ENCODE results near the gene ZER1.

ZER1 gene

DNA sequence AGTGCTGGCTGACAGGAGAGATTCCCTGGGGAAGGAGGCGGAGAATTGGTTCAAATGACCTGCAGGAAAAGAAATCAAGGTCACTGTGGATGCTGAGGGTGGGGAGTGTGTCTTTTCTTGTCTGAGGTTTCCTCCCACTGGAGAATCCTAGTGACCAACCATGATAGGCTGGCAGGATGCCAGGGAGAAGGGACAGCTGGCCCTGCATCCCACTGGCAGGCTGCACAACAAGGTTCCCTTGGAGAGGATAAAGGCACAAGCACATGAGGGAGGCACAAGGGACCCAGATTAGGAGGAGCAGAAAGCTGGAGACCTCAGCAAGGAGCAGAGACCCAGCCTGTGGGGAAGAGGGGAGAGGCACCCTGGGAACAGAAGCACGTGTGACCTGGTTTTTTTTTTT lies 36.4 kb downstream of the ZER1 start:
- no peak for DNase-seq (ENCODE audit: low read depth, low spot score)

- DNase-seq (ENCODE audit: low read depth, low spot score), result peak; percentile 96
These were observed 38.5 kb downstream of the ZER1 start for GRCh38 chr9:128733256-128733655.

- no peak for DNase-seq (ENCODE audit: low read depth, low spot score)
These were observed 39.2 kb downstream of the ZER1 start for GRCh38 chr9:128732576-128732975.

GRCh38 chr9:128731691-128732090 lies 40.0 kb downstream of the ZER1 start:
- no peak for DNase-seq (ENCODE audit: low read depth, low spot score)

GRCh38 chr9:128731093-128731492 lies 40.6 kb downstream of the ZER1 start:
- no peak for DNase-seq (ENCODE audit: low read depth, low spot score)

DNA sequence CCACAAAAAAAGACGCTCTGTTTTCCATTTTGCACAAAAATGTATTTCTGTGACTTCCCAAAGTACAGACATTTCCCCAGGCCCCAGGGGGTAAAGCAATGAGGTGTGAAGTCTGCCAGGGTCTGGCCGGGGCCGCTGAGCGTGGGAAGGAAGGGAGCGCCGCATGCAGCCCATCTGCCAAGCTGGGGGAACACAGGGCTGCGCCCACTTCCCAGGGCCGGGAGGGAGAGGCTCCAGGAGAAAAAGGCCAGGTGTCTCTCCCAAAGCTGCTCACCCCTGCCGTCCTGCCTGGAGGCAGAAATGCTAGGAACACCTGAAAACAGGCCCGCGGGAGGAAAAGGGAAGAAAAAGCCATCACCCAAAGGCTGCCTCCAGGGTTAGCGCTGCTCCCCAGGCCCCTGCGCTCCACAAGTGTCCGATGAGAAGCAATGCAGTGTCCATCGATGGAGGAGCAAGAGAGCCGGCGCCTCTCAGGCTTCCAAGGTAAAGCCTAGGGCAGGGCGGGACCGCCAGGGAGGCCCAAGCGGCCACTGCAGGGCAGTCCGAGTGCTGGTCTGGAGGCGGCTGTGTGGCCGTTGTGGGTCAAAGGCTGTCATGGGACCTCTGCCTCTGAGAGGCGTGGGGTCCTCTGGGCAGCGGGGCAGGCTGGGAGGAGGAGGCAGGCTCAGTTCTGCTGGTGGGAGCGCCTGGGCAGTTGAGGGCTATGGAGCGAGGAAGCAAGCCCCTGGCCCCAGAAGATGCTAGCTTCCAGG lies 41.8 kb downstream of the ZER1 start:
- DNase-seq (ENCODE audit: low read depth, low spot score), result no peak

- no peak for DNase-seq (ENCODE audit: low read depth, low spot score)
These were observed 42.4 kb downstream of the ZER1 start for GRCh38 chr9:128729302-128729701.

DNA sequence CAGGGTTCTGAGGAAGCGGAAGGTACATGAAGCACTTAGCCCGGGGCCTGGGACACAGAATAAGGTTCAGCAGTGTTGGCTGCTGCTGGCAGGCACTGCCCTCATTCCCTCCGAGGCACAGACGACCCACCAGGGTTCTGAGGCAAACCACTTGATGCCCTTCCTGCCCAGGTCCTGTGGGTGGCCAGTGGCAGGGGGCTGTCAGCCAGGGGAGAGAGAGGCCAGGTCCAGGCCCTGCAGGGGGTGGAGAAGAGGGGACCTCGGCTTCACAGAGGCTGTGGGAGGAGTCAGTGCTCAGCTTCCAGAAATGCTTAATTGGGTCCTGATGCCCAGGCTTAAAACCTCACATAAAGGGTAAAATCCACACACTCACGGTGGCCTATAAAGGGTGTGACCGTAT lies 43.4 kb downstream of the ZER1 start:
- no peak for DNase-seq (ENCODE audit: low read depth, low spot score)

DNA sequence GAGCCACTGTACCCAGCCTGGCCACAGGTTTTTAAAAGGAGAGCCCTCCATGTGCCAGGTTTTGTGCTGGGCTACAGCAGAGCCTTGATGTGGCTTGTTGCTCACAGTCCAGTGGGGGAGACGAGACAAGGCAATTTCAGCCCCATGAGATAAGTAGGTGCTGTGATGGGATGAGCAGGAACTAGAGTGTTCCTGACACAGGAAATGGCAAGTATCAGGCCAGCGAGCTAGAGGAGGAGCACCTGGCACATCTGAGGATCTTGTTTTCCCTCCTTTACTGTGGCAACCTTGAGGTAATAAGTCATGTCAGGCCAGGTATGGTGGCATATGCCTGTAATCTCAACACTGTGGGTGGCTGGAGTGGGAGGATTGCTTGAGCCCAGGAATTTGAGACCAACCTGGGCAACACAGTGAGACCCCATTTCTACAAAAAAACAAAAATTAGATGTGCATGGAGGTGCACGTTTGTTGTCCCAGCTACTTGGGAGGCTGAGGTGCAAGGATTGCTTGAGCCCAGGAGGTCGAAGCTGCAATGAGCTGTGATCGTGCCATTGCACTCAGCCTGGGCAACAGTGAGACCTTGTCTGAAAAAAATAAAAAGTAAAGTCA lies 44.0 kb downstream of the ZER1 start:
- DNase-seq (ENCODE audit: low read depth, low spot score), result no peak

DNA sequence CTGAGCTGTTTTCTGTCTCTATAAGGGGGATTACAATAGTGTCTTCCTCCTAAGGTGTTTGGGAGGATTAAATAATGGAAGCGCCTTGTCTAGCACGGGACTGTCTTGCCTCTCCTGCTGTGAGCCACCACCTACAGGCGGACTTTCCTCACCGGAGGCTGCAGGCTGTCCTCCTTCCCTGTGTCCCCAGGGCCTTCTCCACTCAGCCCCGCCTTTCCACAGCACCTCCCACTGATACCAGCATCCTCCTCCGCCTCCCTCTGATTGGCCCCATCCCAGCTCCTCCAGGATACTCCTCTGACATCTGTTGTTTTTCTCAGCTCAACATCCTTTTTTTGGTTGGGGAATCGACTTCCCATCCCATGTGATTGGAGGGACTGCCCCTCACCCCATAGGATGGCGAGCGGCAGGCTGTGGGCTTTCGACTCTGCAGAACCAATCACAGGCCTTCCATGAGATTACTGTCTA lies 46.9 kb downstream of the ZER1 start:
- peak; percentile 93 for DNase-seq (ENCODE audit: low read depth, low spot score)

- peak; percentile 94 for DNase-seq (ENCODE audit: low read depth, low spot score)
These were observed 47.6 kb downstream of the ZER1 start, which contains the start of gene ZDHHC12 for GRCh38 chr9:128723866-128724743. Gene ZDHHC12, minus strand, starts transcription at chr9:128724127. Its CDS starts 34 bp downstream, at chr9:128724093.

DNA sequence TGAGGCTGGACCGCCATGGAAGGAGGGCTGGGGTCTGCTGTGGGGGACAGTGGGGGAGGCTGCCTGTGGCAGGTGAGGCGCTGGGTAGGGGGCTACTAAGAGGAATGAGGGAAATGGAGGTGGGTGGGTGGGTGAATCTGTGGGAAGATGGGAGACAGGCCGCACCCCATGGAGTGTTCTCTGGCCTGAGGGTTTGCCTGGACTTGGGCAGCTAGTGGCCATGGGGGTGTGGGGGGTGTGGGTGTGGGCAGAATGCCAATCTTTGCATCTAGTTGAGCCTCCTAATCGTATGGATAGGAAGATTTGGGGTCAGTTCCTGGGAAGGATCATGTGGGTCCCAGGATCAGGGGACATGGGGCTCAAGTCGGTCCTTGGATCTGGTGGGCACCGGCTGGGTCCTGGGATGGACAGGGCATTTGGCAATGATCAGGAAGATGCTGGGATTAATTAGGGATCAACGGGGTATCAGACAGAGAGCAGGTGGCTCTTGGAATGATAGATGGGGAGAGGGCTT lies 48.3 kb downstream of the ZER1 start:
- no peak for DNase-seq (ENCODE audit: low read depth, low spot score)

- DNase-seq (ENCODE audit: low read depth, low spot score), result no peak
These were observed 49.1 kb downstream of the ZER1 start for GRCh38 chr9:128722380-128723351.

DNA sequence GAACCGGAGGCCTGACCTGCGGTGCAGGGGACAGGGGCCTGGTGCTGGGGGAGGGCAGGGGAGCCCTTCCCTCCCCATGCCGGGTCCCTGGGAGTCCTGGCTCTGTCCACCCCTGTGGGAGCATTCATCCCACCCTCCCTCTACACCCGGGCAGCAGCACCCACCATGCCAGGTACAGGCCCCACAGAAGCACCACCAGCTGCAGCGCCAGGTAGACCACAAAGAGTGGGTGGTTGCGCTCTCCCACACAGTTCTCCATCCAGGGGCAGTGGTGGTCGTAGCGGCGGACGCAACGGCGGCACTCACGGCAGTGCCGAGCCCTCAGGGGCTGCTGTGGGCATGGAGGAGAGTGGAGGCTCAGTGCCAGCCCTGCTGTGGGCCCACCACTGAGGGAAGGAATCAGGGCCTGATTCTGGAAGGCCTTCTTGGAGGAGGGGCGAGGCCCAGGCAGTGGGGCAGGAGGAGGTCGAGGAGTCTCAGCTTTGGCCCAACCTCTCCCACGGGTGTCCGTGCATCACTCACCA lies 50.2 kb downstream of the ZER1 start:
- DNase-seq (ENCODE audit: low read depth, low spot score), result no peak

- DNase-seq (ENCODE audit: low read depth, low spot score), result no peak
These were observed 50.8 kb downstream of the ZER1 start for GRCh38 chr9:128720841-128721486.

DNA sequence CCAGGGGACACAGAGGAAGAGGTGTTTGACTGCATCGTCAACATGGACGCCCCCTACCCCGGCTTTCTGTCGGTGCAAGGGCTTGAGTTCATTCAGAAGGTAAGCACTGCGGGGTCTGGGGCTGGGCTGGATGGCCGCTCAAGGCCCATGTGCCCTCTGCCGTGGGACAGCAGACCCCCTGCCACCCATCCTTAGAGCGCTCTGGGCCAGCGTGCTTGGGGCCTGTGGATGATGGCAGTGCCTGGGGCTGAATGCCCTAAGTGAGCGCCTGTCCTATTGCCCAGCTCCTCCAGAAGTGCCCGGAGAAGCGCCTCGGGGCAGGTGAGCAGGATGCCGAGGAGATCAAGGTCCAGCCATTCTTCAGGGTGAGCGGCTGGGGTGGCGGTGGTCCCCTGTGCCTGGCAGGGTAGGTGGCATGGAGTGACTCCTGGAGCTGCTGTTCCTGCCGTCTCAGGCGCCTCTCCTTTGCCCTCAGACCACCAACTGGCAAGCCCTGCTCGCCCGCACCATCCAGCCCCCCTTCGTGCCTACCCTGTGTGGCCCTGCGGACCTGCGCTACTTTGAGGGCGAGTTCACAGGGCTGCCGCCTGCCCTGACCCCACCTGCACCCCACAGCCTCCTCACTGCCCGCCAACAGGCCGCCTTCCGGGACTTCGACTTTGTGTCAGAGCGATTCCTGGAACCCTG lies 51.7 kb downstream of the ZER1 start:
- no peak for DNase-seq (ENCODE audit: low read depth, low spot score)

DNA sequence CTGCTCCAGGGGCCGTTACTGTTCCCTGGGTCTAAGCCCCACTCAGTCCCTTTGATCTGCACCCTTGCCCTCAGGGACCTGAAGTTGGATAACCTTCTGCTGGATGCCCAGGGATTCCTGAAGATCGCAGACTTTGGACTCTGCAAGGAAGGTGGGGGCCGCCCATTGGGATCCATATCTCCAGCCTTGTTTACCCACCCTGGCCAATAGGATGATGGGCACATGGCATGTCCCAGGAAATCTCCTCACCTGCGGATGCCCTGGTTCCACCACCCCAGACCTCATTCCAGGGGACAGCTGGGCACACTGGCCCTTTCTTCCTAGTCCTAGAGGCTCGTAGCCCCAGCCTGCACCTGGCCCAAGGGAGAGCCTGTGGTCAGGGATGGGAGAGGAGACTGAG lies 53.3 kb downstream of the ZER1 start:
- DNase-seq (ENCODE audit: low read depth, low spot score), result no peak

- no peak for DNase-seq (ENCODE audit: low read depth, low spot score)
These were observed 53.7 kb downstream of the ZER1 start for GRCh38 chr9:128718047-128718446.

GRCh38 chr9:128716581-128717254 lies 55.0 kb downstream of the ZER1 start:
- DNase-seq (ENCODE audit: low read depth, low spot score), result no peak
